ENCODE results near the gene DSCAM.
"Not testable (repeated sequence)": the region's sequence is repeated elsewhere in the genome, so short reads cannot be mapped to it uniquely, and the experiment has no call there.

Gene DSCAM

GRCh38 chr21:40373761-40374160 lies 473.2 kb downstream of the DSCAM start:
- H3K27ac ChIP-seq = no peak overlapping the region

GRCh38 chr21:40372506-40372905 lies 474.5 kb downstream of the DSCAM start:
- H3K27ac ChIP-seq = no peak overlapping the region
- no peak overlapping the region for H3K4me3 ChIP-seq

More at GRCh38 chr21:40373761-40374160, 473.2 kb downstream of the DSCAM start:
- H3K4me3 ChIP-seq = no peak overlapping the region

GRCh38 chr21:40371329-40371728 lies 475.6 kb downstream of the DSCAM start:
- Histone ChIP-seq H3K4me3 (no peak overlapping the region), H3K27ac (no peak overlapping the region)

GRCh38 chr21:40356644-40357043 lies 490.3 kb downstream of the DSCAM start:
- H3K27ac ChIP-seq = no peak overlapping the region

GRCh38 chr21:40355076-40355475 lies 491.9 kb downstream of the DSCAM start:
- Histone ChIP-seq H3K27ac (no peak overlapping the region), H3K4me3 (no peak overlapping the region)

More at GRCh38 chr21:40356644-40357043, 490.3 kb downstream of the DSCAM start:
- H3K4me3 ChIP-seq = no peak overlapping the region

- H3K4me3 ChIP-seq = no peak overlapping the region
- no peak overlapping the region for H3K27ac ChIP-seq
Measured at GRCh38 chr21:40351006-40351405, 496.0 kb downstream of the DSCAM start.

- H3K27ac ChIP-seq = no peak overlapping the region
Measured at GRCh38 chr21:40349591-40349990, 497.4 kb downstream of the DSCAM start.

GRCh38 chr21:40345711-40346321 lies 501.1 kb downstream of the DSCAM start:
- Histone ChIP-seq H3K4me3 (no peak overlapping the region), H3K27ac (no peak overlapping the region)

More at GRCh38 chr21:40349591-40349990, 497.4 kb downstream of the DSCAM start:
- H3K4me3 ChIP-seq = no peak overlapping the region

- no peak overlapping the region for H3K27ac ChIP-seq
Measured at GRCh38 chr21:40340357-40340756, 506.6 kb downstream of the DSCAM start.

GRCh38 chr21:40339050-40339449 lies 507.9 kb downstream of the DSCAM start:
- H3K27ac ChIP-seq = no peak overlapping the region
- no peak overlapping the region for H3K4me3 ChIP-seq

More at GRCh38 chr21:40340357-40340756, 506.6 kb downstream of the DSCAM start:
- no peak overlapping the region for H3K4me3 ChIP-seq

GRCh38 chr21:40337981-40338380 lies 509.0 kb downstream of the DSCAM start:
- H3K27ac ChIP-seq = no peak overlapping the region
- no peak overlapping the region for H3K4me3 ChIP-seq

GRCh38 chr21:40335704-40336103 lies 511.3 kb downstream of the DSCAM start:
- Histone ChIP-seq H3K27ac (no peak overlapping the region), H3K4me3 (no peak overlapping the region)

- Histone ChIP-seq H3K4me3 (no peak overlapping the region), H3K27ac (no peak overlapping the region)
Measured at GRCh38 chr21:40334159-40334558, 512.8 kb downstream of the DSCAM start.

- no peak overlapping the region for H3K4me3 ChIP-seq
Measured at GRCh38 chr21:40333731-40334130, 513.2 kb downstream of the DSCAM start.

GRCh38 chr21:40331804-40332203 lies 515.2 kb downstream of the DSCAM start:
- H3K4me3 ChIP-seq = no peak overlapping the region
- H3K27ac ChIP-seq = no peak overlapping the region

More at GRCh38 chr21:40333731-40334130, 513.2 kb downstream of the DSCAM start:
- H3K27ac ChIP-seq = no peak overlapping the region

GRCh38 chr21:40331172-40331571 lies 515.8 kb downstream of the DSCAM start:
- Histone ChIP-seq H3K27ac (no peak overlapping the region), H3K4me3 (no peak overlapping the region)

- Histone ChIP-seq H3K4me3 (no peak overlapping the region), H3K27ac (no peak overlapping the region)
Measured at GRCh38 chr21:40324389-40324788, 522.6 kb downstream of the DSCAM start.

- H3K27ac ChIP-seq, H3K4me3 ChIP-seq: not testable (repeated sequence)
Measured at GRCh38 chr21:40320718-40321117, 526.2 kb downstream of the DSCAM start.

- H3K4me3 ChIP-seq = no peak overlapping the region
- no peak overlapping the region for H3K27ac ChIP-seq
Measured at GRCh38 chr21:40318371-40318770, 528.6 kb downstream of the DSCAM start.

- Histone ChIP-seq H3K27ac (no peak overlapping the region), H3K4me3 (no peak overlapping the region)
Measured at GRCh38 chr21:40316104-40316503, 530.9 kb downstream of the DSCAM start.

GRCh38 chr21:40315626-40316025 lies 531.3 kb downstream of the DSCAM start:
- Histone ChIP-seq H3K27ac (no peak overlapping the region), H3K4me3 (no peak overlapping the region)

GRCh38 chr21:40313260-40313659 lies 533.7 kb downstream of the DSCAM start:
- H3K27ac ChIP-seq = no peak overlapping the region
- no peak overlapping the region for H3K4me3 ChIP-seq
